GM18868 (cell line): ENCODE data around the gene SIX1.

Source experiments
- ATAC-seq: cut with Tn5 transposase; IDR thresholded peaks from one replicate; pipeline ENCODE4 v1.9.1; 2021; ENCODE audit warnings: mild to moderate bottlenecking, moderate library complexity; ENCODE audit not compliant: unreplicated experiment

SIX1 gene

GRCh38 chr14:60602291-60602690, 47.0 kb downstream of the SIX1 start:
- no peak for ATAC-seq

- no peak for ATAC-seq
Measured at GRCh38 chr14:60599727-60600126, 49.5 kb downstream of the SIX1 start.

GRCh38 chr14:60596139-60596538, 53.1 kb downstream of the SIX1 start:
- ATAC-seq: no peak

GRCh38 chr14:60594062-60594461, 55.2 kb downstream of the SIX1 start:
- ATAC-seq: no peak
